ENCODE results near the gene TRIM56. TPM values are rescaled to one million over a fixed set of nuclear protein-coding genes. Genes with fewer than 3 reads are reported as not detected.
"Not testable (repeated sequence)": the region's sequence is repeated elsewhere in the genome, so short reads cannot be mapped to it uniquely, and the experiment has no call there.

TRIM56 gene, protein sequence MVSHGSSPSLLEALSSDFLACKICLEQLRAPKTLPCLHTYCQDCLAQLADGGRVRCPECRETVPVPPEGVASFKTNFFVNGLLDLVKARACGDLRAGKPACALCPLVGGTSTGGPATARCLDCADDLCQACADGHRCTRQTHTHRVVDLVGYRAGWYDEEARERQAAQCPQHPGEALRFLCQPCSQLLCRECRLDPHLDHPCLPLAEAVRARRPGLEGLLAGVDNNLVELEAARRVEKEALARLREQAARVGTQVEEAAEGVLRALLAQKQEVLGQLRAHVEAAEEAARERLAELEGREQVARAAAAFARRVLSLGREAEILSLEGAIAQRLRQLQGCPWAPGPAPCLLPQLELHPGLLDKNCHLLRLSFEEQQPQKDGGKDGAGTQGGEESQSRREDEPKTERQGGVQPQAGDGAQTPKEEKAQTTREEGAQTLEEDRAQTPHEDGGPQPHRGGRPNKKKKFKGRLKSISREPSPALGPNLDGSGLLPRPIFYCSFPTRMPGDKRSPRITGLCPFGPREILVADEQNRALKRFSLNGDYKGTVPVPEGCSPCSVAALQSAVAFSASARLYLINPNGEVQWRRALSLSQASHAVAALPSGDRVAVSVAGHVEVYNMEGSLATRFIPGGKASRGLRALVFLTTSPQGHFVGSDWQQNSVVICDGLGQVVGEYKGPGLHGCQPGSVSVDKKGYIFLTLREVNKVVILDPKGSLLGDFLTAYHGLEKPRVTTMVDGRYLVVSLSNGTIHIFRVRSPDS
- total RNA-seq = 13.5 TPM
- 15.4 TPM for polyA plus RNA-seq

- peak; percentile 57 for DNase-seq (ENCODE audit: extremely low spot score)
- no peaks in the 10 kb centered on the region for H3K4me1 ChIP-seq (ENCODE audit: insufficient read depth)
- H3K27ac ChIP-seq (ENCODE audit: low read depth) = peak within 1 kb of the TSS; percentile 89
- WGBS = under 1% methylated on average over 26 of the region's 26 CpGs
- peak within 1 kb of the TSS; percentile 66 for H3K4me3 ChIP-seq (ENCODE audit: low read depth, low read length)
- peaks cover 8% of the 10 kb centered on the region for H3K36me3 ChIP-seq (ENCODE audit: insufficient read depth)
Measured at GRCh38 chr7:101085162-101085964, at the start of gene TRIM56. Gene TRIM56, plus strand, starts transcription at chr7:101085481. Its CDS starts 1,832 bp downstream, at chr7:101087313.

GRCh38 chr7:101035941-101036340 is 49.3 kb upstream of the TRIM56 start:
- Histone ChIP-seq H3K4me3 (ENCODE audit: low read depth, low read length) (no peak overlapping the region), H3K36me3 (ENCODE audit: insufficient read depth) (no peaks in the 10 kb centered on the region), H3K4me1 (ENCODE audit: insufficient read depth) (no peaks in the 10 kb centered on the region), H3K27ac (ENCODE audit: low read depth) (no peak overlapping the region)
- WGBS = 67% methylated on average over 4 of the region's 4 CpGs
- no peak for DNase-seq (ENCODE audit: extremely low spot score)

- not testable (repeated sequence) for H3K4me1 ChIP-seq (ENCODE audit: insufficient read depth); DNase-seq (ENCODE audit: extremely low spot score); H3K27ac ChIP-seq (ENCODE audit: low read depth); H3K36me3 ChIP-seq (ENCODE audit: insufficient read depth); H3K4me3 ChIP-seq (ENCODE audit: low read depth, low read length)
- 85% methylated on average over 6 of the region's 6 CpGs for WGBS
Measured at GRCh38 chr7:101041283-101041682, 44.0 kb upstream of the TRIM56 start.

DNA sequence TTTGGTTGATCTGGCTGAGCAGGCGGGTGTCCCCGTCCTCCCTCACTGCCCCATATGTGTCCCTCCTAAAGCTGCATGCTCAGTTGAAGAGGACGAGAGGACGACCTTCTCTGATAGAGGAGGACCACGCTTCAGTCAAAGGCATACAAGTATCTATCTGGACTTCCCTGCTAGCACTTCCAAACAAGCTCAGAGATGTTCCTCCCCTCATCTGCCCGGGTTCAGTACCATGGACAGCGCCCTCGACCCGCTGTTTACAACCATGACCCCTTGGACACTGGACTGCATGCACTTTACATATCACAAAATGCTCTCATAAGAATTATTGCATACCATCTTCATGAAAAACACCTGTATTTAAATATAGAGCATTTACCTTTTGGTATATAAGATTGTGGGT is 26.9 kb upstream of the TRIM56 start:
- Histone ChIP-seq H3K4me1 (ENCODE audit: insufficient read depth) (no peaks in the 10 kb centered on the region), H3K27ac (ENCODE audit: low read depth) (no peak overlapping the region), H3K36me3 (ENCODE audit: insufficient read depth) (no peaks in the 10 kb centered on the region), H3K4me3 (ENCODE audit: low read depth, low read length) (no peak overlapping the region)
- WGBS = 18% methylated on average over 9 of the region's 9 CpGs
- DNase-seq (ENCODE audit: extremely low spot score) = no peak

DNA sequence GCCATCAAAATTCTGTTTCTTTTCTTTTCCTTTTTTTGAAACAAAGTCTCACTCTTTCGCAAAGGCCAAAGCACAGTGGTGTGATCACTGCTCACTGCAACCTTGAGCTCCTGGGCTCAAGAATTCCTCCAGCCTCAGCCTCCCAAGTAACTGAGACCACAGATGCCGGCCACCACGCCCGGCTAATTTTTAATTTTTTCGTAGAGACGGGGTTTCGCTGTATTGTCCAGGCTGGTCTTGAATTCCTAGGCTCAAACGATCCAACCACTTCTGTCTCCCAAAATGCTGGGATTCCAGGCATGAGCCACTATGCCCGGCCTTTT is 25.7 kb upstream of the TRIM56 start:
- WGBS = 31% methylated on average over 9 of the region's 9 CpGs
- Histone ChIP-seq H3K4me1 (ENCODE audit: insufficient read depth) (no peaks in the 10 kb centered on the region), H3K36me3 (ENCODE audit: insufficient read depth) (no peaks in the 10 kb centered on the region), H3K27ac (ENCODE audit: low read depth) (no peak overlapping the region), H3K4me3 (ENCODE audit: low read depth, low read length) (no peak overlapping the region)
- DNase-seq (ENCODE audit: extremely low spot score) = no peak

- Histone ChIP-seq H3K27ac (ENCODE audit: low read depth) (no peak overlapping the region), H3K4me3 (ENCODE audit: low read depth, low read length) (no peak overlapping the region), H3K36me3 (ENCODE audit: insufficient read depth) (no peaks in the 10 kb centered on the region), H3K4me1 (ENCODE audit: insufficient read depth) (no peaks in the 10 kb centered on the region)
- DNase-seq (ENCODE audit: extremely low spot score) = no peak
- 83% methylated on average over 5 of the region's 5 CpGs for WGBS
Measured at GRCh38 chr7:101060992-101061391, 24.3 kb upstream of the TRIM56 start.

DNA sequence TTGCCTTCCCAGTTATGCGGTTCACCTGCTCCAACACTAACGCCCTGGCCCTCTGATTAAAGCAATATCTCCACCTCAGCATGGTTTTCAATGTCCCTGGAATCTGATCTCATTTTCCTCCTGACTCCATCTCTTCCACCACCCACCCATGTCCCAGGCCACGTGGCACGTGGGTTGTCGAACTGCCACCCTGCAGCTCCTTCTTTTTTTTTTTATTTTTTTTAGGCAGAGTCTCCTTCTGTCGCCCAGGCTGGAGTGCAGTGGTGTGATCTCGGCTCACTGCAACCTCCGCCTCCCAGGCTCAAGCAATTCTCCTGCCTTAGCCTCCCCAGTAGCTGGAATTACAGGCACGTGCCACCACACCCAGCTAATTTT is 21.1 kb upstream of the TRIM56 start:
- WGBS = 67% methylated on average over 9 of the region's 9 CpGs

GRCh38 chr7:101065162-101065561 is 20.1 kb upstream of the TRIM56 start:
- H3K27ac ChIP-seq (ENCODE audit: low read depth); H3K4me3 ChIP-seq (ENCODE audit: low read depth, low read length); DNase-seq (ENCODE audit: extremely low spot score); H3K36me3 ChIP-seq (ENCODE audit: insufficient read depth); H3K4me1 ChIP-seq (ENCODE audit: insufficient read depth): not testable (repeated sequence)
- WGBS = 79% methylated on average over 3 of the region's 3 CpGs

More for the DNA sequence above, 21.1 kb upstream of the TRIM56 start:
- H3K27ac ChIP-seq (ENCODE audit: low read depth); DNase-seq (ENCODE audit: extremely low spot score); H3K4me3 ChIP-seq (ENCODE audit: low read depth, low read length); H3K4me1 ChIP-seq (ENCODE audit: insufficient read depth); H3K36me3 ChIP-seq (ENCODE audit: insufficient read depth): not testable (repeated sequence)

DNA sequence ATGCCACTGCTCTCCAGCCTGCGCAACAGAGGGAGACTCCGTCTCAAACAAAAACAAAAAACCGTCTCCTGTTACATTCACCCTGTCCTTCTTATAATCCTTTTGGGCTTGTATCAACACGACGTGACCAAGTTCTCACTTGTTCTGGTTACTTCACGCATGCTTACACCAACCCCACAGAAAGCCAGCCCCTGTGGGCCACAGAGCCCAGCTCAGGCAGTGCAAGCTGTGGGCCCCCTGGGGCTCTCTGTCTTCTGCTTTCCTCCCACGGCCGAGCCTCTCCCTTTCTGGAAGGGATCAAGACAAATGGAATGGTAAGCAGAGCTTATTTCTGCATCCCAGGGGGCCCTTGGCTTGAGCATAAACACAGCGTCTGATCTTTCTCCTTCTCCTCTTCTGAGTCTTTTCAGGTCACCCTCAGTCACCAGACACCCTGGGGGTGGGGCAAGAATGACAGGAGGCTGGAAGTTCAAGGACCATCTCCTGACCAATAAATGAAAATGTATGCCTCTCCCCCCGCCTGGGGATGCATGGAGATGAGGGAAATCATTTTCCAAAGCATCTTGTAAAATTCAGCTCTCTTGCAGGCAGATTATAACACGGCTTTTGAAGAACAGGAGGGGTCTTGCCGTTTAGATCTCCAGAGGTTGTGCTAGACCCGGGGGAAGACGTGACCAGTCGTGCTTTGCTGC is 19.0 kb upstream of the TRIM56 start:
- WGBS = 22% methylated on average over 15 of the region's 15 CpGs
- H3K27ac ChIP-seq (ENCODE audit: low read depth) = no peak overlapping the region
- H3K4me1 ChIP-seq (ENCODE audit: insufficient read depth) = no peaks in the 10 kb centered on the region
- H3K4me3 ChIP-seq (ENCODE audit: low read depth, low read length) = no peak overlapping the region
- DNase-seq (ENCODE audit: extremely low spot score) = peak; percentile 25
- H3K36me3 ChIP-seq (ENCODE audit: insufficient read depth) = no peaks in the 10 kb centered on the region

GRCh38 chr7:101066833-101067177 is 18.5 kb upstream of the TRIM56 start:
- Histone ChIP-seq H3K36me3 (ENCODE audit: insufficient read depth) (no peaks in the 10 kb centered on the region), H3K4me3 (ENCODE audit: low read depth, low read length) (no peak overlapping the region), H3K4me1 (ENCODE audit: insufficient read depth) (no peaks in the 10 kb centered on the region), H3K27ac (ENCODE audit: low read depth) (no peak overlapping the region)
- WGBS = 39% methylated on average over 7 of the region's 7 CpGs
- DNase-seq (ENCODE audit: extremely low spot score) = no peak

- 90% methylated on average over 10 of the region's 10 CpGs for WGBS
- Histone ChIP-seq H3K4me1 (ENCODE audit: insufficient read depth) (no peaks in the 10 kb centered on the region), H3K36me3 (ENCODE audit: insufficient read depth) (no peaks in the 10 kb centered on the region), H3K4me3 (ENCODE audit: low read depth, low read length) (no peak overlapping the region), H3K27ac (ENCODE audit: low read depth) (no peak overlapping the region)
- no peak for DNase-seq (ENCODE audit: extremely low spot score)
Measured at GRCh38 chr7:101068401-101068800, 16.9 kb upstream of the TRIM56 start.

DNA sequence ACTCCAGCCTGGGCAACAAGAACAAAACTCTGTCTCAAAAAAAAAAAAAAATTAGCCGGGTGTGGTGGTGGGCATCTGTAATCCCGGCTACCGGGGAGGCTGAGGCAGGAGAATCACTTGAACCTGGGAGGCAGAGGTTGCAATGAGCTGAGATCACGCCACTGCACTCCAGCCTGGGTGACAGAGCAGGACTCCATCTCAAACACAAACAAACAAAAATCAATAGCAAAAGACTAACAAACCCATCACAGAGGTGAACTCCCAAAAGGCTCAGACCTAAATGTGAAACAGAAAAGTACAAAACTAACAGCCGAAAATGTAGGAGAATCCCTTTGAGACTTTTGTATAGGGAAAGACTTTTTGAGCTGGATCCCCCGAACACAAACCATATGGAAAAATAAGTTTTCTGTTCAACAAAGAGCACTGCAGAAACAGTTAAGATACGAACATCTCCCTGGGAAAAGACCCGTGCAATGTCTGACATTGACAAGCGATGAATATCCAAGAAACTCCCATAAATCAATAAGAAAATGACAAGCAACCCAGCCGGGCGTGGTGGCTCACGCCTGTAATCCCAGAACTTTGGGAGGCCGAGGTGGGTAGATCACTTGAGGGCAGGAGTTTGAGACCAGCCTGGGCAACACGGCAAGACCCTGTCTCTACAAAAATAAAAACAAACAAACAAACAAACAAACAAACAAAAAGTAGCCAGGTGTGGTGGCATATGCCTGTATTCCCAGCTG is 13.7 kb upstream of the TRIM56 start:
- H3K36me3 ChIP-seq (ENCODE audit: insufficient read depth); H3K4me3 ChIP-seq (ENCODE audit: low read depth, low read length); H3K27ac ChIP-seq (ENCODE audit: low read depth); H3K4me1 ChIP-seq (ENCODE audit: insufficient read depth); DNase-seq (ENCODE audit: extremely low spot score): not testable (repeated sequence)
- 77% methylated on average over 14 of the region's 14 CpGs for WGBS

DNA sequence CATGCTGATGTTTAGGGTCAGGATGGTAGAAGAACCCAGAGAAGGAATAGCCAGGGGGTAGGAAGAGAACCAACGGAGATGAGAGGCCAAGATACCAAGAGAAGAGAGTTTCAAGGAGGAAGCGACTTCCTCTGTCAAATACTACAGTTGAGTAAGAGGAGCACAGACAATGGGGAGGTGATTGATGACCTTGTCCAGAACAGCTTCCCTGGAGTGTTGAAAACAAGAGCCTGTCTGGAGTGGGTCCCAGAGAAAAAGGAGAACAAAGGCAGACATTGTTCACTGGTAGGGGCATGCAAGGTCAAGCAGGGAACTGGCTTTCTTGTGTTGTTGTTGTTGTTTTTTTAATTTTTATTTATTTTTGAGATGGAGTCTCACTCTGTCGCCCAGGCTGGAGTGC is 9.6 kb upstream of the TRIM56 start:
- DNase-seq (ENCODE audit: extremely low spot score) = no peak
- Histone ChIP-seq H3K4me1 (ENCODE audit: insufficient read depth) (no peaks in the 10 kb centered on the region), H3K27ac (ENCODE audit: low read depth) (no peak overlapping the region), H3K36me3 (ENCODE audit: insufficient read depth) (no peaks in the 10 kb centered on the region), H3K4me3 (ENCODE audit: low read depth, low read length) (no peak overlapping the region)
- WGBS = 64% methylated on average over 3 of the region's 3 CpGs

All from urinary bladder (tissue), 4 donors.